ENCODE results near the gene FAM221B.
A peak's percentile ranks its signal among the peaks of the same experiment; 100 is the strongest.

Gene FAM221B

GRCh38 chr9:35814841-35815543, 13.5 kb downstream of the FAM221B start, which contains the start of gene HINT2:
Gene HINT2, minus strand, starts transcription at chr9:35815042. Its CDS starts 63 bp downstream, at chr9:35814979.
- peak; percentile 99 for FAIRE-seq

DNA sequence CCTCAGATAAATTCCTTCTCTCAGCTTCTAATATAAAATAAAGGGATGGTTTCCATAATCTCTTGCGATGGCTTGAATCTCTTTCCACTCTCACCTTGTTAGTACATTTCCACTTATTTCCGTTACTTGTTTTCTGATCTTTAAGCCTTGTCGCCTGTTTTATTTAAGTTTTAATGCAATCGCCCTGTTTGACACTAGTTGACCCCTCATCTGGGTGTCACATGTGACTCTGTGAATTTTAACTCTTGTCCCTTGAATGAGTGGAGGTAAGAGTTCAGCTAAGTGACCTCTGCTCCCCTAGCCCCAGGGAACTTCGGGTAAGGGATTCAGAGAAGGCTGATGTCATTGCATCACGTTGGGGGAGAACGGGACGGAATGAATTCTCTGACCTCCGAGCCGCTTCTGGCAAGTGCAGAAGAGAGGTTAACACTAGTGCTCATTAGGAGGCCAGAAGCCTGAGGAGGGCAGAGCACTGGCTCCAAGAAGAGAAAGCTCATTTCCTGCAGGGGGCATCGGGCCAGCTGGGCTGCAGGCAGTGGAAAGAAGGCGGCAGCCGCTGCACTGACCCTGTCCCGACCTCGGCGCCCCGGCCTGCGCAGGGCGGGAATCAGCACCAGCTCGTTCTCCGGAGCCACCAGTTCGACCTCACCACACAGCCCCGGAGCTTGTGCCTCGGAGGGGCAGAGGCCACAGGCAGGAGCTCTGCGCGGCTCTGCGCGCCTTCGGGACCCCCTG, 14.3 kb downstream of the FAM221B start:
- no peak for FAIRE-seq

DNA sequence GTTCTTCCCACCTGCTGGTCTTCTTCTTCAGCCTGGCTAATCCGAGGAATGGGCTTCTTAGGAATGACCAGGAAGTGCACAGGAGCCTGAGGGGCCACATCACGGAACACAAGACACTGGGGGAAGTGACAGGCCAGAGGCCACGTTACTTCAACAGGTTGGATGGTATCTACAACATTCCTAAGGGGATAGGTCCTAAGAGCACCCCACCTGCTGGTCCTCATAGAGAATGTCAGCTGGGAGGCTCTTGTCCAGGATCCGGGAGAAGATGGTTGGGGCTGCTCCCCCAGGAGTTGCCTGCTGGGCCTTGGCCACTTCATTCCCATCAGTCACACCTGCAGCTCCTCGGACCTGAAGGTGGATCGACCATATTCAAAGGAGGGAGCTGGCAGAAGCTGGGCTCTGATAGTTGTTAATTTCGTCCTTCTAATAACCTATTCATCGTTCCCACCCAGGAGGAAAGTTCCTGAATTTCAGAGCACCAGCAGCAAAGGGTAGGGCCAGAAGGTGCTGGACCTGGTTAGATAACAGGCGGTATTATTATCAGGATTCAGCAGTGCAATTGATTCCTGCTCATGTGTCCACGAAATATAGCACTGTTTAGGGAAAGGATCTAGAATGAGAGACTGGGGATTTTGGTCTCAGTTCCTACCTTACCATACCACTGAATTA, 15.0 kb downstream of the FAM221B start:
- FAIRE-seq: no peak

- FAIRE-seq: peak; percentile 84
Measured at GRCh38 chr9:35812025-35812602, 16.4 kb downstream of the FAM221B start, which contains the start of gene SPAG8. Gene SPAG8, minus strand, starts transcription at chr9:35812262. Its CDS starts 115 bp downstream, at chr9:35812147.

- FAIRE-seq: no peak
Measured at GRCh38 chr9:35811381-35812024, 17.0 kb downstream of the FAM221B start.

GRCh38 chr9:35810122-35810521, 18.4 kb downstream of the FAM221B start:
- FAIRE-seq: no peak

DNA sequence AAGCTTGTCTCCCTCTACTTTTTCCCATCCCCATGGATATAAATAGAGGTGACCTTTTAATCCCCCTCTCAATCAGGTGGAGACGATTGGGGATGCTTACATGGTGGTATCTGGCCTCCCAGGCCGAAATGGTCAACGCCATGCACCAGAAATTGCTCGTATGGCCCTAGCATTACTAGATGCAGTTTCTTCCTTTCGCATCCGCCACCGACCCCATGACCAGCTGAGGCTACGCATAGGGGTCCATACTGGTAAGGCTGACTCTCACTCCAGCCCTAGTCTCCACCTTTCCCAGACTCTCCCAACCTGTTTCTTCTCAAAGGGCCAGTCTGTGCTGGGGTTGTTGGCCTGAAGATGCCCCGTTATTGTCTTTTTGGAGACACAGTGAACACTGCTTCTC, 20.1 kb downstream of the FAM221B start:
- FAIRE-seq: no peak

- no peak for FAIRE-seq
Measured at GRCh38 chr9:35806101-35806500, 22.4 kb downstream of the FAM221B start.

GRCh38 chr9:35801328-35802128, 27.0 kb downstream of the FAM221B start:
- no peak for FAIRE-seq

DNA sequence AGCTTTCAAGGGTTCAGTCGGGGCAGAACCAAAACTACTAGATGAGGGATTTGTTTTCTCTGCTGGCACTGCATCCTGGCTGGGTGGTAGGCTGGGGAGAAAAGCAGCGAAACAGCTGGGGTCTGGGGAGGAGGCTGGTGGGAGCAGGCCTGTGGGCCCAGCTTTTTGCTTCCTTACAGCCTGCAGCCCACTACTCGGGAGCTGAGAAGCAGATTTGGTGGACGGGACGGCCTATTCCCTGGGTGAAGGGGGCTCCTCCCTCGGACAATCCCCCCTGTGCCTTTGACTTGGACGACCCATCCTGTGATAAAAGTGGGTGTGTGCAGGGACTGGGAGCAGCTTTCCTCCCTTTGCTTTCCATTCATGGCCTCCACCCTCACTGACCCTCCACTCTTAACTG, 28.0 kb downstream of the FAM221B start:
- FAIRE-seq: no peak

- FAIRE-seq: no peak
Measured at GRCh38 chr9:35798658-35799374, 29.7 kb downstream of the FAM221B start.

DNA sequence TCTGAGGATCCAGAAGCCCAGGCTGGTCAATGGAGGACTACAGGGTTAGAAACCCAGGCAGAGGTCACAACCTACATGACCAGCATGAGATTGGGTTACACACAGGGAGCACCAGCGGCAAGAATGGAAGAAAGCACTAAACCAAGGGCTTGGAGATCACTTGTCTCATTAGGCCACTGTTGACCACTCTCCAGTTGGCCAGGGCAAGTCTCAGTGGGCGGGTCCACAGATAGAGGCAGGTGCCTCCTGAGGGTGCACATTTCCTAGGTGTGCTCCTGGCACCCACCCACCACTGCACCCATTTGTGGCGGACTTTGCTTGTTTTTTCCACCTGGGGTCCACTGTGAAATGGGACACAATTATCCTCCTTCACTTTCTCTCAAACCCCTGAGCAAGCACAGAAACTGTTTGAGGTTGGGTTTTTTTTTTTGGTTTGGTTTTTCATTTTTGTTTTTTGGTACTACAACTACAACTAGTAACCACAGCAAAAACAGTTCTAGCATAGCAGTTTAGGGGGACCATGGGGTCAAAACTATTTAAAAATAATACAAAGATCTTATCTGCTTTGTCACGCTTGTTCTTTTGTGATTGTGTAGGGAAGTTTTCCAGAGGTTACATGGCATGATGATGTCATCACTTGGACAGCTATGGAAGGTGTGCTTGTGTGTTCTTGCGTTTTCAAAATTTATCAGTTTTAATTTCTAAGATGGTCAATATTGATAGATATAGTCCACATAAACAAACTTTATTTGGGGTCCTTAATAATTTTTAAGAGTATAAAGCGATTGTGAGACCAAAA, 31.0 kb downstream of the FAM221B start:
- FAIRE-seq: no peak

GRCh38 chr9:35795695-35796094, 32.8 kb downstream of the FAM221B start:
- no peak for FAIRE-seq

DNA sequence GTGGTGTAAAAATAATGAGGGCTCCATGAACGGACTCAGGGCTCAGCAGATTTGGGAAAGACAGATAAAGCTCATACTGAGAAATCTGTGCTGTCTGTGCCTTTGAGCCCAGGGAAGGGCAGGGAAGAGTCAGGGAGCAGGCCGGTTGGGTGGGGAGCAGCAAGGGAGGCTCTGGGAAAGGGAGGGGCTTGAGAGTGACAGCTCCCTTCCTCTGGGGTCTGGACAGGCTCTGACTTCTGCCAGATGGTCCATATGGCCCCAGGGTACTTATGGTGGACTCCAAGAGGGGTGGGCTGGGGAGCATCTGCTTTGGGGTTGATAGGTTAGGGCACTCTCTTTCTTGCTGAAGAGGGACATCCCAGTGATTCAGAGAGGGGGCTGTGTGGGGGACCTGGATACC, 35.1 kb downstream of the FAM221B start:
- no peak for FAIRE-seq

- FAIRE-seq: no peak
Measured at GRCh38 chr9:35792826-35793225, 35.7 kb downstream of the FAM221B start.

- FAIRE-seq: no peak
Measured at GRCh38 chr9:35792024-35792813, 36.3 kb downstream of the FAM221B start.

GRCh38 chr9:35791297-35791921, 37.1 kb downstream of the FAM221B start, which contains the start of gene NPR2:
Gene NPR2, plus strand, starts transcription at chr9:35791591. Its CDS starts 818 bp downstream, at chr9:35792409.
- FAIRE-seq: no peak

- peak; percentile 95 for FAIRE-seq
Measured at GRCh38 chr9:35790385-35791296, 37.9 kb downstream of the FAM221B start.

All from A204.1 (cell line).